Fibroblast of pulmonary artery (primary cell): Measurements from ENCODE around the gene LETMD1.

ENCODE experiments used
- DNase-seq: peaks from one replicate; pipeline ENCODE4 v3.0.0-alpha.2; 2010; ENCODE audit warnings: low read depth
- H3K4me3 ChIP-seq: replicated peaks from 2 replicates; pipeline ENCODE4 v1.5.1; 2011; ENCODE audit warnings: low read depth, mild to moderate bottlenecking, control low read depth, low read length, moderate library complexity
- CTCF ChIP-seq: IDR thresholded peaks from 2 replicates; pipeline ENCODE4 v1.5.1; 2011; ENCODE audit warnings: mild to moderate bottlenecking, control low read depth, low read length, inconsistent platforms; ENCODE audit errors: missing control alignments

The LETMD1 gene

GRCh38 chr12:51062631-51063397, 14.7 kb downstream of the LETMD1 start:
- DNase-seq = no peak
- no peak for TF ChIP-seq CTCF

GRCh38 chr12:51065530-51065929, 17.4 kb downstream of the LETMD1 start:
- TF ChIP-seq CTCF = no peak
- H3K4me3 ChIP-seq = no peak overlapping the region
- DNase-seq = no peak

More at GRCh38 chr12:51062631-51063397, 14.7 kb downstream of the LETMD1 start:
- H3K4me3 ChIP-seq = no peak overlapping the region

GRCh38 chr12:51067229-51067628, 19.1 kb downstream of the LETMD1 start:
- no peak for DNase-seq
- TF ChIP-seq CTCF = no peak
- H3K4me3 ChIP-seq = no peak overlapping the region

GRCh38 chr12:51067771-51068170, 19.6 kb downstream of the LETMD1 start:
- no peak for TF ChIP-seq CTCF
- DNase-seq = no peak
- H3K4me3 ChIP-seq = no peak overlapping the region

GRCh38 chr12:51070004-51070403, 21.9 kb downstream of the LETMD1 start:
- no peak for TF ChIP-seq CTCF
- peak; percentile 50 for DNase-seq

GRCh38 chr12:51071663-51072062, 23.5 kb downstream of the LETMD1 start:
- no peak for DNase-seq
- H3K4me3 ChIP-seq = no peak overlapping the region
- no peak for TF ChIP-seq CTCF

More at GRCh38 chr12:51070004-51070403, 21.9 kb downstream of the LETMD1 start:
- H3K4me3 ChIP-seq = no peak overlapping the region

GRCh38 chr12:51075390-51075789, 27.3 kb downstream of the LETMD1 start:
- H3K4me3 ChIP-seq = no peak overlapping the region
- DNase-seq = no peak
- TF ChIP-seq CTCF = no peak
